A673 (cell line): Measurements from ENCODE around the gene RNF220. TPM values are rescaled to one million over a fixed set of nuclear protein-coding genes. Genes with fewer than 3 reads are reported as not detected.
"Not testable (repeated sequence)": the region's sequence is repeated elsewhere in the genome, so short reads cannot be mapped to it uniquely, and the experiment has no call there.

Experiments used
- BruUV-seq: library from RNA; stranded (reverse); fragments of 400-500 nt; replicated peaks from 2 replicates; lab custom pipeline; 2021; lab: Mats Ljungman, UMichigan
- CTCF ChIA-PET: fragments of 300-600 bp; sonication (Branson Sonifier 250); formaldehyde crosslinking; loops from one replicate; lab custom pipeline; 2022; ENCODE audit warnings: antibody characterized with exemption; lab: Charles Lee
- POLR2A ChIA-PET: fragments of 300-600 bp; sonication (Branson Sonifier 250); formaldehyde crosslinking; loops from one replicate; lab custom pipeline; 2022; ENCODE audit warnings: antibody characterized with exemption; ENCODE audit not compliant: low non-redundant PET; lab: Charles Lee
- DNase-seq: peaks from one replicate; pipeline ENCODE4 v3.0.0-alpha.2; 2015; ENCODE audit warnings: low spot score
- H3K27ac ChIP-seq: fragments of 200-600 bp; sonication (generic); 2 replicates; pipeline ENCODE4 v1.5.1; 2016; ENCODE audit warnings: mixed run types, low read depth, mild to moderate bottlenecking, mixed read lengths, antibody characterized with exemption, low read length; ENCODE audit not compliant: poor library complexity, severe bottlenecking
- H3K27me3 ChIP-seq: fragments of 200-600 bp; sonication (generic); replicated peaks from 2 replicates; pipeline ENCODE4 v1.6.1; 2017; ENCODE audit warnings: mixed run types, low read depth, mild to moderate bottlenecking, mixed read lengths, antibody characterized with exemption, low read length; ENCODE audit not compliant: insufficient read depth, poor library complexity
- H3K36me3 ChIP-seq: fragments of 200-600 bp; sonication (generic); 2 replicates; pipeline ENCODE4 v1.6.1; 2016; ENCODE audit warnings: mixed run types, mild to moderate bottlenecking, mixed read lengths, antibody characterized with exemption, low read length; ENCODE audit not compliant: insufficient read depth, poor library complexity, severe bottlenecking
- H3K4me1 ChIP-seq: fragments of 200-600 bp; sonication (generic); 2 replicates; pipeline ENCODE4 v1.6.1; 2017; ENCODE audit warnings: mixed run types, mild to moderate bottlenecking, mixed read lengths, antibody characterized with exemption, low read length; ENCODE audit not compliant: insufficient read depth, poor library complexity, severe bottlenecking
- H3K4me3 ChIP-seq: fragments of 200-600 bp; sonication (generic); 2 replicates; pipeline ENCODE4 v1.5.1; 2016; ENCODE audit warnings: low read depth, mixed run types, mild to moderate bottlenecking, mixed read lengths, low read length; ENCODE audit not compliant: poor library complexity, severe bottlenecking
- H3K9me3 ChIP-seq: fragments of 200-600 bp; sonication (generic); 2 replicates; pipeline ENCODE4 v1.6.1; 2016; ENCODE audit warnings: mixed run types, low read depth, mild to moderate bottlenecking, mixed read lengths, antibody characterized with exemption, low read length; ENCODE audit not compliant: poor library complexity, severe bottlenecking
- EZH2 ChIP-seq: fragments of 200-600 bp; sonication (generic); IDR thresholded peaks from 2 replicates; pipeline ENCODE4 v1.6.1; 2017; ENCODE audit warnings: borderline replicate concordance, low read depth, mild to moderate bottlenecking, mixed read lengths, antibody characterized with exemption, low read length; ENCODE audit not compliant: poor library complexity, severe bottlenecking
- intact Hi-C: fragments of 100-400 bp; cut with micrococcal nuclease; formaldehyde crosslinking; loops from one replicate; pipeline ENCODE4 v1.10.0; 2022; ENCODE audit not compliant: unreplicated experiment
- total RNA-seq: library from RNA; stranded (reverse); gene quantifications from 2 replicates; pipeline ENCODE4 v1.2.3, GENCODE V29; 2021
- TF ChIP-seq, protein P1 (sequence below): fragments of 300-800, 200-600 bp; sonication (generic); conservative IDR thresholded peaks from 2 replicates; pipeline ENCODE4 v1.5.1; 2017; ENCODE audit warnings: low read depth, mild to moderate bottlenecking, antibody characterized with exemption, low read length, moderate library complexity, mixed read lengths

The RNF220 gene
- total RNA-seq, 1 experiment from 2014 or later, result 80.6 TPM

DNA sequence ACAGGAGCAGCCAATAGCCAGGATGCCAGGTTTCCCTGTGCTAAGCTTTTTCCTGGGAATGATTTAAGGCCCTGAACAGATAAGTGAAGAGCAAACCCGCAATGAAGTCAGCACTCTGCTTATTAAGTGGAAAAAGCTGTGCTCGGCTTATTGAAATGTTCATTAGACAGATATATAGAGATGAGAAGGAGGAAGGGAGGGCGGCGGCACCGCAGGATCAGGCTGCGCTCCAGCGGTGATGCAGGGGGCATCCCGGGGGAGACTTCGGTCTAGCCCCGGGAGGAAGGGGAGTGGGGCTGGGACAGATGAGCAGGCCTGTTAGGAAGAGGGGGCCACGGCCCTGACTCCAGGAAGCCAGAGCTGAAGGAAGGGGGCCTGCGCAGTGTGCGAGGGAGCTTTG is 154.3 kb downstream of the RNF220 start:
- intact Hi-C loops, result no loop called here
- H3K27ac ChIP-seq, result no peak overlapping the region
- no TSS peak for BruUV-seq
- DNase-seq, result no peak
- ChIA-PET CTCF (no interaction called here), POLR2A (no interaction called here)
- no peaks in the 10 kb centered on the region for H3K9me3 ChIP-seq
- H3K4me1 ChIP-seq, result no peaks in the 10 kb centered on the region
- TF ChIP-seq, protein P1, sequence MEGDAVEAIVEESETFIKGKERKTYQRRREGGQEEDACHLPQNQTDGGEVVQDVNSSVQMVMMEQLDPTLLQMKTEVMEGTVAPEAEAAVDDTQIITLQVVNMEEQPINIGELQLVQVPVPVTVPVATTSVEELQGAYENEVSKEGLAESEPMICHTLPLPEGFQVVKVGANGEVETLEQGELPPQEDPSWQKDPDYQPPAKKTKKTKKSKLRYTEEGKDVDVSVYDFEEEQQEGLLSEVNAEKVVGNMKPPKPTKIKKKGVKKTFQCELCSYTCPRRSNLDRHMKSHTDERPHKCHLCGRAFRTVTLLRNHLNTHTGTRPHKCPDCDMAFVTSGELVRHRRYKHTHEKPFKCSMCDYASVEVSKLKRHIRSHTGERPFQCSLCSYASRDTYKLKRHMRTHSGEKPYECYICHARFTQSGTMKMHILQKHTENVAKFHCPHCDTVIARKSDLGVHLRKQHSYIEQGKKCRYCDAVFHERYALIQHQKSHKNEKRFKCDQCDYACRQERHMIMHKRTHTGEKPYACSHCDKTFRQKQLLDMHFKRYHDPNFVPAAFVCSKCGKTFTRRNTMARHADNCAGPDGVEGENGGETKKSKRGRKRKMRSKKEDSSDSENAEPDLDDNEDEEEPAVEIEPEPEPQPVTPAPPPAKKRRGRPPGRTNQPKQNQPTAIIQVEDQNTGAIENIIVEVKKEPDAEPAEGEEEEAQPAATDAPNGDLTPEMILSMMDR, result no peak
- H3K27me3 ChIP-seq, result no peaks in the 10 kb centered on the region
- H3K36me3 ChIP-seq, result no peaks in the 10 kb centered on the region
- no peak overlapping the region for H3K4me3 ChIP-seq

DNA sequence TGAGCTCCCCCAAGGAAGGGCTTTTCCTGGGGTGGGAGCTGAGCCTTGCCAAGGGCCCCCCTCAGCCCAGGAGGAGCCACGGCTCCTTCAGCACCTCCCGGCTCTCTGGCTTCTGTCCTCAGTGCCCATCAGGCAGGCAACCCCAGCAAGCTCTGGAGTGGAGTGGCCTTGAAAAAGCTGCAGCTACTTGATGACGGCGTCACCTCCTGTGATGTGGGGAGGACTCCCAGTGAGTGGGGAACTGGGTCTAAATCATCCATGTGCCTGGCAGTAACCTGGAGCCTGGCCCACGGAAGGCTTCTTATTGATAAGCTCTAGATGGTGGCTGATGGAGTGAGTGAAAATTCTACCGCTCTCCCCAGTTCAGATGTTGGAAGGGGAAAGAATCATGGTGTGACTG is 154.9 kb downstream of the RNF220 start:
- ChIA-PET CTCF (no interaction called here), POLR2A (no interaction called here)
- Histone ChIP-seq H3K27me3 (no peaks in the 10 kb centered on the region), H3K9me3 (no peaks in the 10 kb centered on the region), H3K4me1 (no peaks in the 10 kb centered on the region), H3K4me3 (no peak overlapping the region), H3K36me3 (no peaks in the 10 kb centered on the region), H3K27ac (no peak overlapping the region)
- no peak for DNase-seq
- TF ChIP-seq, protein P1, result no peak
- no peak for TF ChIP-seq EZH2
- no TSS peak for BruUV-seq
- intact Hi-C loops, result no loop called here

DNA sequence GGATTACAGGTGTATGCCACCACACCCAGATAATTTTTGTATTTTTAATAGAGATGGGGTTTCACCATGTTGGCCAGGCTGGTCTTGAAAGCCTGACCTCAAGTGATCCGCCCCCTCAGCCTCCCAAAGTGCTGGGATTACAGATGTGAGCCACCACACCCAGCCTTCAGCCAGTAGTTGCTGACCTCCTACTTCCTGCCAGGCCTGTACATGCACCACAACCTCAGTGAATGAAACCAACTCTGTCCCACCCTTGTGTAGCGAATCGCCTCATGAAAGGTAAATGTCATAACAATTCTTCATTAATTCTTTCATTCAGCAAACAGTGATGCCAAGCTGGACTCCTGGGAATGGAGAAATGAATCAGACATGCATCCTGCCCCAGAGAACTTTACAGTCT is 155.6 kb downstream of the RNF220 start:
- H3K4me3 ChIP-seq, H3K27ac ChIP-seq, intact Hi-C loops, CTCF ChIA-PET, H3K4me1 ChIP-seq, POLR2A ChIA-PET, BruUV-seq, H3K27me3 ChIP-seq, DNase-seq, H3K36me3 ChIP-seq, H3K9me3 ChIP-seq: not testable (repeated sequence)

DNA sequence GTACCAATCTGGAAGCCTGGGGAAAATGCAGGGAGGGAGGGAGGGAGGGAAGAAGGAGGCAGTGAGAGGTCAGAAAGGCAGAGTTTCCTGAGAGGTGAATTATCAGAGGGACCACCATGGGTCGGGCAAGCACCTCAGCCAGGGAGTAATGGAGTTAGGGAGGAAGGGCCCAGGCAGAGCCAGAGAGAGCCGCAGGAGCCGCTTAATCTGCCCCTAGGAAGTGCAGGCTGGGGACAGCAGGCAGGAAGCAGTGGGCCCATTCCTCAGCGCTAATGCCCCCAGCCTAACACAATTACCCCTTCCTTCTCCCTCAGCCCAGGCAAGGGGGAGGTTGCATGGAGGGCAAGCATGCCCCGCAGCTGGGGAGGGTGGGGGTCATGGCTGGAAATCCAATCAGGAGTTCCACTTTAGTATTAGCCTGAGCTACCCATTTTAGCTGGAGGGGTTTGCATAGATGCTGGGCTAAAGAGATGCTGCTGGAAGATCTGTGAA is 160.2 kb downstream of the RNF220 start:
- no peak for TF ChIP-seq EZH2
- TF ChIP-seq, protein P1, result no peak
- intact Hi-C loops, result no loop called here
- ChIA-PET CTCF (no interaction called here), POLR2A (no interaction called here)
- H3K36me3 ChIP-seq, result no peaks in the 10 kb centered on the region
- BruUV-seq, result no TSS peak
- H3K9me3 ChIP-seq, result no peaks in the 10 kb centered on the region
- H3K27ac ChIP-seq, result no peak overlapping the region
- H3K4me3 ChIP-seq, result no peak overlapping the region
- H3K4me1 ChIP-seq, result no peaks in the 10 kb centered on the region
- H3K27me3 ChIP-seq, result no peaks in the 10 kb centered on the region
- DNase-seq, result no peak
